Endothelial cell of umbilical vein (primary cell): Measurements from ENCODE around the gene ARHGEF28. TPM values are rescaled to one million over a fixed set of nuclear protein-coding genes. Genes with fewer than 3 reads are reported as not detected.

ENCODE experiments used
- BruUV-seq: library from RNA; stranded (reverse); fragments of 400-500 nt; replicated peaks from 2 replicates; lab custom pipeline; 2021; lab: Mats Ljungman, UMichigan
- CTCF ChIA-PET: fragments of 300-600, 350-600 bp; sonication (Branson Sonifier 250); formaldehyde crosslinking; loops from one replicate; lab custom pipeline; 2021; ENCODE audit warnings: antibody characterized with exemption, inconsistent platforms; lab: Charles Lee
- POLR2A ChIA-PET: fragments of 300-600, 350-600 bp; sonication (Branson Sonifier 250); formaldehyde crosslinking; loops from one replicate; lab custom pipeline; 2021; ENCODE audit warnings: antibody characterized with exemption, inconsistent platforms; lab: Charles Lee
- DNase-seq: peaks from one replicate; pipeline ENCODE4 v3.0.0-alpha.2; 2011; ENCODE audit warnings: low read depth, low spot score
- FAIRE-seq: peaks from 2 replicates; lab custom pipeline; 2011; peaks lifted over from hg19 to GRCh38; lab: Jason Lieb, UNC
- H2AFZ ChIP-seq: 2 replicates; pipeline ENCODE4 v1.6.0; 2012; ENCODE audit warnings: low read depth, low read length, control low read depth, inconsistent platforms
- H3K27ac ChIP-seq: 2 replicates; pipeline ENCODE4 v1.5.1; 2011; ENCODE audit warnings: low read depth, mild to moderate bottlenecking, control low read depth, low read length, moderate library complexity; ENCODE audit not compliant: insufficient read depth
- H3K27me3 ChIP-seq, 2 experiments: 2 replicates each; pipeline versions ENCODE4 v1.6.0 to v1.6.1; 2011; ENCODE audit warnings: low read length in 2 of 2, mixed read lengths in 1 of 2; ENCODE audit not compliant: control insufficient read depth in 2 of 2, insufficient read depth in 2 of 2
- H3K36me3 ChIP-seq, 2 experiments: 2 replicates in 1 of 2; 3 replicates in 1 of 2; pipeline ENCODE4 v1.5.1; 2011; ENCODE audit warnings: low read length in 2 of 2, mild to moderate bottlenecking in 1 of 2, moderate library complexity in 1 of 2; ENCODE audit not compliant: control insufficient read depth in 2 of 2, insufficient read depth in 2 of 2; ENCODE audit errors: extremely low read depth in 1 of 2
- H3K4me1 ChIP-seq: 3 replicates; pipeline ENCODE4 v1.5.1; 2011; ENCODE audit warnings: mild to moderate bottlenecking, low read length; ENCODE audit not compliant: control insufficient read depth, insufficient read depth; ENCODE audit errors: extremely low read depth
- H3K4me2 ChIP-seq: 2 replicates; pipeline ENCODE4 v1.6.1; 2011; ENCODE audit warnings: low read length, control low read depth, mixed read lengths; ENCODE audit not compliant: insufficient read depth
- H3K4me3 ChIP-seq, 3 experiments: fragments of 200-600 bp in 1 of 3; sonication (generic), shearing (Covaris generic) in 1 of 3; replicated peaks in 1 of 3; 2 replicates each; pipeline ENCODE4 v1.5.1; 2011 to 2016; ENCODE audit warnings: control low read depth in 3 of 3, low read length in 3 of 3, mild to moderate bottlenecking in 2 of 3, inconsistent platforms in 1 of 3, low read depth in 1 of 3, moderate library complexity in 1 of 3; ENCODE audit not compliant: insufficient read depth in 1 of 3
- H3K79me2 ChIP-seq: 2 replicates; pipeline ENCODE4 v1.6.0; 2012; ENCODE audit warnings: low read length, inconsistent platforms; ENCODE audit not compliant: control insufficient read depth, insufficient read depth
- H3K9ac ChIP-seq: replicated peaks from 2 replicates; pipeline ENCODE3; 2011; ENCODE audit warnings: low read length, control low read depth; ENCODE audit not compliant: insufficient read depth; ENCODE audit errors: extremely low read depth
- H3K9me1 ChIP-seq: replicated peaks from 3 replicates; pipeline ENCODE4 v1.6.0; 2011; ENCODE audit warnings: mild to moderate bottlenecking, low read length; ENCODE audit not compliant: control insufficient read depth, insufficient read depth; ENCODE audit errors: extremely low read depth
- H3K9me3 ChIP-seq: replicated peaks from 2 replicates; pipeline ENCODE4 v1.5.1; 2012; ENCODE audit warnings: low read length, inconsistent platforms; ENCODE audit not compliant: control insufficient read depth, insufficient read depth
- H4K20me1 ChIP-seq: replicated peaks from 2 replicates; pipeline ENCODE3; 2011; ENCODE audit warnings: mild to moderate bottlenecking, low read length; ENCODE audit not compliant: control insufficient read depth, insufficient read depth; ENCODE audit errors: extremely low read depth
- EZH2 ChIP-seq: IDR thresholded peaks from 2 replicates; pipeline ENCODE4 v1.6.1; 2012; ENCODE audit warnings: borderline replicate concordance, low read depth, mild to moderate bottlenecking, moderate library complexity, low read length, inconsistent platforms; ENCODE audit not compliant: severe bottlenecking
- FOS ChIP-seq: IDR thresholded peaks from 2 replicates; pipeline ENCODE4 v1.6.1; 2011; ENCODE audit warnings: mild to moderate bottlenecking, low read length, moderate library complexity, borderline replicate concordance; ENCODE audit not compliant: insufficient read depth
- GATA2 ChIP-seq: IDR thresholded peaks from 2 replicates; pipeline ENCODE4 v1.7.0; 2011; ENCODE audit warnings: low read depth, mild to moderate bottlenecking, moderate library complexity, mixed read lengths, low read length; ENCODE audit not compliant: insufficient read length, insufficient read depth
- JUN ChIP-seq: IDR thresholded peaks from 2 replicates; pipeline ENCODE4 v1.6.1; 2011; ENCODE audit warnings: borderline replicate concordance, low read depth; ENCODE audit not compliant: insufficient read length, insufficient read depth
- MAX ChIP-seq: IDR thresholded peaks from 2 replicates; pipeline ENCODE4 v1.6.1; 2011; ENCODE audit not compliant: insufficient read depth, insufficient read length
- MYC ChIP-seq: IDR thresholded peaks from one replicate; pipeline ENCODE4 v1.6.1; 2011; ENCODE audit warnings: mild to moderate bottlenecking, low read depth, low read length
- POLR2A ChIP-seq: IDR thresholded peaks from 2 replicates; pipeline ENCODE4 v1.6.1; 2012; ENCODE audit warnings: low read depth, mild to moderate bottlenecking, control low read depth, low read length
- POLR2AphosphoS5 ChIP-seq: IDR thresholded peaks from 2 replicates; pipeline ENCODE4 v1.6.1; 2012; ENCODE audit warnings: low read depth, mild to moderate bottlenecking, control low read depth, low read length, moderate library complexity; ENCODE audit not compliant: insufficient read depth
- dilution Hi-C: fragments of 300-500 bp; cut with MboI; formaldehyde crosslinking; loops from one replicate; pipeline ENCODE4 v1.15.0; 2019; ENCODE audit warnings: low sequenced_read_pairs; ENCODE audit not compliant: extremely low pct_ligation_motif_present
- intact Hi-C: fragments of 100-400 bp; cut with micrococcal nuclease; formaldehyde crosslinking; loops from one replicate; pipeline ENCODE4 v1.10.0; 2022
- polyA plus RNA-seq, 4 experiments: library from polyadenylated mRNA; depleted of rRNA in 3 of 4; stranded (reverse) in 3 of 4; unstranded in 1 of 4; fragments of >200 nt; gene quantifications; 2 replicates each; pipeline versions ENCODE4 v1.2.1 to v1.2.3, GENCODE V29; 2011 to 2012; ENCODE audit warnings: missing spikeins in 1 of 4
- total RNA-seq: library from RNA; stranded (reverse); gene quantifications from 2 replicates; pipeline ENCODE4 v1.2.3, GENCODE V29; 2021
- TF ChIP-seq, protein P1 (sequence below), 2 donors: IDR thresholded peaks; 1 replicate in 1 of 2; 2 replicates in 1 of 2; pipeline ENCODE4 v1.5.1; 2011; ENCODE audit warnings: low read length in 2 of 2, mild to moderate bottlenecking in 2 of 2, moderate library complexity in 2 of 2, control low read depth in 1 of 2, inconsistent platforms in 1 of 2, low read depth in 1 of 2; ENCODE audit not compliant: insufficient read depth in 1 of 2; ENCODE audit errors: extremely low read depth in 1 of 2

Gene ARHGEF28
- total and polyA plus RNA-seq, 2 donors (not counting 3 experiments of a cell fraction or from before 2014, with no cell fraction given): 29.5 to 108 TPM

GRCh38 chr5:73729329-73729728, 103.3 kb downstream of the ARHGEF28 start:
- CTCF ChIA-PET: interaction anchor here (0.7 to 3.8 kb wide), 7 partner anchors 9 to 138 kb away, joined by 3 to 15 read pairs (median 4); no protein-coding TSS in a partner anchor
- FAIRE-seq (no peak), DNase-seq (no peak)
- H3K36me3 ChIP-seq: peaks cover 0 to 4% of the 10 kb centered on the region in 2 experiments
- TF ChIP-seq, protein P1, sequence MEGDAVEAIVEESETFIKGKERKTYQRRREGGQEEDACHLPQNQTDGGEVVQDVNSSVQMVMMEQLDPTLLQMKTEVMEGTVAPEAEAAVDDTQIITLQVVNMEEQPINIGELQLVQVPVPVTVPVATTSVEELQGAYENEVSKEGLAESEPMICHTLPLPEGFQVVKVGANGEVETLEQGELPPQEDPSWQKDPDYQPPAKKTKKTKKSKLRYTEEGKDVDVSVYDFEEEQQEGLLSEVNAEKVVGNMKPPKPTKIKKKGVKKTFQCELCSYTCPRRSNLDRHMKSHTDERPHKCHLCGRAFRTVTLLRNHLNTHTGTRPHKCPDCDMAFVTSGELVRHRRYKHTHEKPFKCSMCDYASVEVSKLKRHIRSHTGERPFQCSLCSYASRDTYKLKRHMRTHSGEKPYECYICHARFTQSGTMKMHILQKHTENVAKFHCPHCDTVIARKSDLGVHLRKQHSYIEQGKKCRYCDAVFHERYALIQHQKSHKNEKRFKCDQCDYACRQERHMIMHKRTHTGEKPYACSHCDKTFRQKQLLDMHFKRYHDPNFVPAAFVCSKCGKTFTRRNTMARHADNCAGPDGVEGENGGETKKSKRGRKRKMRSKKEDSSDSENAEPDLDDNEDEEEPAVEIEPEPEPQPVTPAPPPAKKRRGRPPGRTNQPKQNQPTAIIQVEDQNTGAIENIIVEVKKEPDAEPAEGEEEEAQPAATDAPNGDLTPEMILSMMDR (IDR thresholded peaks at IDR 0.05; ENCODE audit: extremely low read depth in 1 of 2, insufficient read depth in 1 of 2, low read depth in 1 of 2, low read length in 2 of 2): no peak
- TF ChIP-seq MAX: no peak
- no peak for TF ChIP-seq FOS
- no peak for TF ChIP-seq JUN
- TF ChIP-seq POLR2AphosphoS5: no peak
- no peak for TF ChIP-seq POLR2A
- no peak for TF ChIP-seq MYC
- TF ChIP-seq GATA2: no peak
- TF ChIP-seq EZH2: no peak
- no peaks in the 10 kb centered on the region for H3K4me1 ChIP-seq
- intact Hi-C loops: no loop called here
- H3K9me1 ChIP-seq: no peaks in the 10 kb centered on the region
- no peaks in the 10 kb centered on the region for H3K27me3 ChIP-seq
- dilution Hi-C loops: no loop called here
- H3K27ac ChIP-seq: no peak overlapping the region
- H3K4me2 ChIP-seq: no peak overlapping the region
- H3K9me3 ChIP-seq: no peaks in the 10 kb centered on the region
- no peak overlapping the region for H2AFZ ChIP-seq
- H3K79me2 ChIP-seq: peaks cover 92% of the 10 kb centered on the region
- no peak overlapping the region for H3K9ac ChIP-seq
- BruUV-seq: no TSS peak
- H4K20me1 ChIP-seq: peaks cover 10% of the 10 kb centered on the region
- no peak overlapping the region for H3K4me3 ChIP-seq
- POLR2A ChIA-PET: no interaction called here
